H1 (cell line): Measurements from ENCODE around the gene PRKCA. TPM values are rescaled to one million over a fixed set of nuclear protein-coding genes. Genes with fewer than 3 reads are reported as not detected.

ENCODE experiments used
- CTCF ChIA-PET: fragments of 300-600 bp; sonication (Branson Sonifier 250); formaldehyde crosslinking; loops from one replicate; lab custom pipeline; 2021; ENCODE audit not compliant: partially characterized antibody; lab: Charles Lee
- POLR2A ChIA-PET: fragments of 300-600 bp; sonication (Branson Sonifier 250); formaldehyde crosslinking; loops from one replicate; lab custom pipeline; 2021; ENCODE audit warnings: inconsistent platforms; ENCODE audit not compliant: partially characterized antibody; lab: Charles Lee
- DNase-seq, 2 experiments: peaks; one replicate each; pipeline versions ENCODE4 v3.0.0 to v3.0.0-alpha.2; 2010 to 2022; ENCODE audit warnings: low spot score in 2 of 2, low read depth in 1 of 2, mixed read lengths in 1 of 2
- FAIRE-seq: peaks from 2 replicates; lab custom pipeline; 2011; peaks lifted over from hg19 to GRCh38; lab: Jason Lieb, UNC
- H2AFZ ChIP-seq: 2 replicates; pipeline ENCODE4 v1.8.1; 2012; ENCODE audit warnings: low read length, inconsistent platforms
- H2AK5ac ChIP-seq: 2 replicates; pipeline ENCODE4 v1.6.1; 2013; ENCODE audit warnings: low read depth, low read length
- H2BK120ac ChIP-seq: replicated peaks from 2 replicates; pipeline ENCODE3; 2013; ENCODE audit warnings: low read depth, low read length, inconsistent platforms
- H2BK12ac ChIP-seq: 2 replicates; pipeline ENCODE4 v1.6.1; 2013; ENCODE audit warnings: low read depth, low read length
- H2BK15ac ChIP-seq: 2 replicates; pipeline ENCODE4 v1.6.1; 2013; ENCODE audit warnings: low read length
- H2BK20ac ChIP-seq: 2 replicates; pipeline ENCODE4 v1.6.1; 2013; ENCODE audit warnings: low read length
- H2BK5ac ChIP-seq: 2 replicates; pipeline ENCODE4 v1.6.1; 2013; ENCODE audit warnings: low read depth, low read length
- H3K14ac ChIP-seq: 2 replicates; pipeline ENCODE4 v1.6.1; 2013; ENCODE audit warnings: inconsistent platforms; ENCODE audit not compliant: insufficient read length
- H3K18ac ChIP-seq: 2 replicates; pipeline ENCODE4 v1.6.1; 2013; ENCODE audit warnings: low read length; ENCODE audit errors: extremely low read depth
- H3K23ac ChIP-seq: 2 replicates; pipeline ENCODE4 v1.6.1; 2013; ENCODE audit warnings: inconsistent platforms; ENCODE audit not compliant: insufficient read length
- H3K23me2 ChIP-seq: 2 replicates; pipeline ENCODE4 v1.6.1; 2013; ENCODE audit warnings: low read depth, low read length
- H3K27ac ChIP-seq: 2 replicates; pipeline ENCODE4 v1.6.1; 2011; ENCODE audit warnings: low read depth, low read length, inconsistent platforms
- H3K27me3 ChIP-seq, 4 experiments: replicated peaks in 1 of 4; 1 replicate in 1 of 4; 2 replicates in 3 of 4; pipeline versions ENCODE4 v1.6.1 to v1.8.1; 2011 to 2013; ENCODE audit warnings: low read length in 3 of 4, mild to moderate bottlenecking in 3 of 4, inconsistent platforms in 2 of 4, mixed read lengths in 2 of 4, moderate library complexity in 1 of 4; ENCODE audit not compliant: control insufficient read depth in 3 of 4, insufficient read depth in 3 of 4; ENCODE audit errors: extremely low read depth in 1 of 4
- H3K36me3 ChIP-seq, 4 experiments: 2 replicates each; pipeline versions ENCODE4 v1.6.1 to v1.8.1; 2011 to 2013; ENCODE audit warnings: mild to moderate bottlenecking in 4 of 4, low read length in 3 of 4, moderate library complexity in 2 of 4, control low read depth in 1 of 4, inconsistent platforms in 1 of 4; ENCODE audit not compliant: insufficient read depth in 4 of 4, control insufficient read depth in 2 of 4
- H3K4ac ChIP-seq: replicated peaks from 2 replicates; pipeline ENCODE3; 2013; ENCODE audit warnings: low read length, low read depth, mixed read lengths, inconsistent platforms; ENCODE audit not compliant: insufficient read length
- H3K4me1 ChIP-seq, 4 experiments: replicated peaks in 1 of 4; 1 replicate in 1 of 4; 2 replicates in 3 of 4; pipeline versions ENCODE4 v1.6.1 to v1.8.1; 2011 to 2013; ENCODE audit warnings: low read length in 3 of 4, inconsistent platforms in 2 of 4, mixed read lengths in 1 of 4; ENCODE audit not compliant: insufficient read depth in 4 of 4, control insufficient read depth in 3 of 4
- H3K4me2 ChIP-seq, 2 experiments: 2 replicates each; pipeline versions ENCODE4 v1.6.1 to v1.8.1; 2011 to 2013; ENCODE audit warnings: low read depth in 2 of 2, low read length in 2 of 2, control low read depth in 1 of 2, inconsistent platforms in 1 of 2, mild to moderate bottlenecking in 1 of 2; ENCODE audit not compliant: insufficient read depth in 1 of 2
- H3K4me3 ChIP-seq, 4 experiments: fragments of 200-600, 300-600 bp in 1 of 4; sonication (generic), shearing (Covaris generic), sonication (Bioruptor Twin) in 1 of 4; 2 replicates each; pipeline versions ENCODE4 v1.5.1 to v1.8.1; 2011 to 2016; ENCODE audit warnings: low read length in 4 of 4, low read depth in 3 of 4, control low read depth in 2 of 4, inconsistent platforms in 2 of 4, mild to moderate bottlenecking in 2 of 4, mixed read lengths in 1 of 4, moderate library complexity in 1 of 4; ENCODE audit not compliant: insufficient read depth in 2 of 4; ENCODE audit errors: extremely low read depth in 1 of 4
- H3K56ac ChIP-seq: replicated peaks from 2 replicates; pipeline ENCODE3; 2013; ENCODE audit warnings: low read depth, mild to moderate bottlenecking, mixed read lengths, low read length, inconsistent platforms; ENCODE audit not compliant: insufficient read length
- H3K79me1 ChIP-seq: 2 replicates; pipeline ENCODE4 v1.6.1; 2013; ENCODE audit warnings: low read depth, low read length, control low read depth
- H3K79me2 ChIP-seq, 2 experiments: 2 replicates each; pipeline versions ENCODE4 v1.6.1 to v1.8.1; 2012 to 2013; ENCODE audit warnings: low read length in 2 of 2, mild to moderate bottlenecking in 2 of 2, inconsistent platforms in 1 of 2; ENCODE audit not compliant: insufficient read depth in 2 of 2, control insufficient read depth in 1 of 2
- H3K9ac ChIP-seq, 4 experiments: replicated peaks in 1 of 4; 1 replicate in 1 of 4; 2 replicates in 3 of 4; pipeline versions ENCODE4 v1.6.1 to v1.8.1; 2011 to 2013; ENCODE audit warnings: low read depth in 3 of 4, low read length in 3 of 4, control low read depth in 2 of 4, mild to moderate bottlenecking in 2 of 4, moderate library complexity in 2 of 4, inconsistent platforms in 1 of 4; ENCODE audit errors: extremely low read depth in 1 of 4
- H3K9me3 ChIP-seq, 2 experiments: 2 replicates each; pipeline versions ENCODE4 v1.6.1 to v1.8.1; 2012 to 2013; ENCODE audit warnings: mild to moderate bottlenecking in 2 of 2, moderate library complexity in 2 of 2, control low read depth in 1 of 2, inconsistent platforms in 1 of 2, low read depth in 1 of 2, low read length in 1 of 2, mixed read lengths in 1 of 2; ENCODE audit not compliant: insufficient read depth in 2 of 2
- H4K20me1 ChIP-seq, 2 experiments: replicated peaks in 1 of 2; 2 replicates each; pipeline versions ENCODE3 to v1.8.1; 2011 to 2013; ENCODE audit warnings: inconsistent platforms in 2 of 2, low read length in 2 of 2, mild to moderate bottlenecking in 1 of 2; ENCODE audit not compliant: insufficient read depth in 2 of 2, control insufficient read depth in 1 of 2
- H4K5ac ChIP-seq: 2 replicates; pipeline ENCODE4 v1.6.1; 2013; ENCODE audit warnings: low read length, low read depth, mixed read lengths, inconsistent platforms; ENCODE audit not compliant: insufficient read length
- H4K8ac ChIP-seq: 2 replicates; pipeline ENCODE4 v1.8.0; 2013; ENCODE audit warnings: mild to moderate bottlenecking, moderate library complexity, low read length, inconsistent platforms; ENCODE audit not compliant: insufficient read depth; ENCODE audit errors: extremely low read depth
- H4K91ac ChIP-seq: replicated peaks from 2 replicates; pipeline ENCODE3; 2013; ENCODE audit warnings: low read length, mixed read lengths, inconsistent platforms; ENCODE audit not compliant: insufficient read length
- CREB1 ChIP-seq: IDR thresholded peaks from 2 replicates; pipeline ENCODE4 v1.6.1; 2012; ENCODE audit warnings: inconsistent platforms
- EZH2 ChIP-seq: fragments of 200-600 bp; sonication (generic); IDR thresholded peaks from 2 replicates; pipeline ENCODE4 v1.7.1; 2012; ENCODE audit warnings: low read depth, mild to moderate bottlenecking, moderate library complexity, low read length, inconsistent platforms; ENCODE audit not compliant: severe bottlenecking
- KDM1A ChIP-seq: fragments of 200-600, 300-600 bp; sonication (generic); IDR thresholded peaks from 2 replicates; pipeline ENCODE4 v1.7.1; 2016; ENCODE audit warnings: mild to moderate bottlenecking, low read length, borderline replicate concordance
- RAD21 ChIP-seq, 2 experiments: IDR thresholded peaks in 1 of 2; conservative IDR thresholded peaks in 1 of 2; 2 replicates each; pipeline ENCODE4 v1.6.1; 2011; ENCODE audit warnings: low read depth in 2 of 2, low read length in 2 of 2, improper control_type of control experiment in 1 of 2, inconsistent platforms in 1 of 2, mild to moderate bottlenecking in 1 of 2, moderate library complexity in 1 of 2
- SAP30 ChIP-seq: fragments of 300-600 bp; sonication (generic); IDR thresholded peaks from 2 replicates; pipeline ENCODE4 v1.7.1; 2012; ENCODE audit warnings: low read length, moderate library complexity, mild to moderate bottlenecking, inconsistent platforms; ENCODE audit not compliant: insufficient read depth, insufficient replicate concordance
- SIRT6 ChIP-seq: IDR thresholded peaks from one replicate; pipeline ENCODE4 v1.7.1; 2012; ENCODE audit warnings: low read length, inconsistent platforms
- SUZ12 ChIP-seq: fragments of 200-600 bp; sonication (generic); IDR thresholded peaks from 2 replicates; pipeline ENCODE4 v1.6.1; 2012; ENCODE audit warnings: mild to moderate bottlenecking, inconsistent platforms, low read length, moderate library complexity, mixed read lengths
- YY1 ChIP-seq: IDR thresholded peaks from 2 replicates; pipeline ENCODE4 v1.6.1; 2011; ENCODE audit warnings: low read depth, mild to moderate bottlenecking, low read length
- WGBS, 2 experiments: shearing (Covaris generic) in 1 of 2; methylation state at CpG; one replicate each; pipeline versions ENCODE4 v1.1.6 to v1.1.7; 2013 to 2015; ENCODE audit warnings: low lambda C conversion rate in 2 of 2, mixed read lengths in 2 of 2, inconsistent platforms in 1 of 2, low coverage in 1 of 2, missing lambda C conversion rate in 1 of 2; ENCODE audit not compliant: insufficient replicate concordance in 2 of 2, insufficient coverage in 1 of 2, insufficient read length in 1 of 2; ENCODE audit errors: extremely low coverage in 1 of 2, missing lambda C conversion rate in 1 of 2; 5-methylcytosine and 5-hydroxymethylcytosine counted together
- polyA plus RNA-seq, 7 experiments: library from polyadenylated mRNA; depleted of rRNA in 3 of 7; stranded (reverse) in 5 of 7; unstranded in 2 of 7; fragments of >200 nt in 5 of 7; fragments of 200-250 nt in 2 of 7; gene quantifications; 1 replicate in 5 of 7; 2 replicates in 1 of 7; 4 replicates in 1 of 7; pipeline versions ENCODE4 v1.2.1 to v1.2.3, GENCODE V29; 2011 to 2013; ENCODE audit warnings: missing spikeins in 2 of 7, mixed read lengths in 2 of 7
- total RNA-seq: library from RNA; stranded (reverse); fragmentation: NEBNext Ultra II Directional; extraction: Animal tissue kit (Norgen Biotek cat#: 25700); gene quantifications from 2 replicates; pipeline ENCODE4 v1.2.1, GENCODE V29; 2021
- TF ChIP-seq, protein P1 (sequence below): IDR thresholded peaks from 2 replicates; pipeline ENCODE4 v1.6.1; 2012; ENCODE audit warnings: low read length, inconsistent platforms

PRKCA gene
- total and polyA plus RNA-seq, 2 of the 8 experiments (the other 6 are each of a cell fraction or from before 2014, with no cell fraction given) = 5.8 to 17.8 TPM

DNA sequence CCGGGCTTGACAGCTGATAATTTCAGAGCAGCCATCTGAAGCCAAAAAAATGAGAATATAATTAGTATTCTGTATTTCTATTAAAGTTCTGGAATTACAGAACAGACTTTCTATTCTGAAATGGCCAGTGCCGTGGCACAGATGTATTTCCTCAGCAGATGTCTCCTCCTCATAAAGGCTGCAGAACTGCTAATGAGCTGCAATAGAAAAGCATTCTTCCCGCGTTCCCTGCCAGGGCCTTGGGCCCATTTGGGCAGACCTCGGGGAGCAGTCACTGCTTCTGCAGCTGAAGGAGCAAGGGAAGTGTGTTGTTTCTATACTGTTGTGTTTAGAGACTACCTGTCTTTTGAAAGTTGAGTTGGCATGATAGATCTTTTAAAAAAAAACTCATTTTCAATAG lies 379.9 kb downstream of the PRKCA start:
- H3K27me3 ChIP-seq = no peaks in the 10 kb centered on the region
- H4K8ac ChIP-seq = no peak overlapping the region
- no peak overlapping the region for H2AK5ac ChIP-seq
- H2BK15ac ChIP-seq = no peak overlapping the region
- no peak overlapping the region for H3K4ac ChIP-seq
- H3K36me3 ChIP-seq = no peaks in the 10 kb centered on the region
- 87% methylated on average over 5 of the region's 5 CpGs; no CpG with 5 or more reads in 1 of the 2 experiments for WGBS, 2 experiments
- H2BK120ac ChIP-seq = no peak overlapping the region
- H2BK20ac ChIP-seq = no peak overlapping the region
- H4K5ac ChIP-seq = no peak overlapping the region
- CTCF ChIA-PET = no interaction called here
- H3K79me2 ChIP-seq = no peaks in the 10 kb centered on the region
- H3K9ac ChIP-seq = no peak overlapping the region
- no peak overlapping the region for H3K27ac ChIP-seq
- H2BK5ac ChIP-seq = no peak overlapping the region
- no peaks in the 10 kb centered on the region for H3K79me1 ChIP-seq
- no peak overlapping the region for H3K56ac ChIP-seq
- no peak overlapping the region for H2BK12ac ChIP-seq
- no peaks in the 10 kb centered on the region for H4K20me1 ChIP-seq
- no peak overlapping the region for H3K14ac ChIP-seq
- peaks cover 0 to 3% (median 1%) of the 10 kb centered on the region in 4 experiments; a peak in 1 of 7 replicates for H3K4me1 ChIP-seq
- H3K4me2 ChIP-seq = no peak overlapping the region
- H4K91ac ChIP-seq = no peak overlapping the region
- no peak overlapping the region for H3K23ac ChIP-seq
- H3K4me3 ChIP-seq = no peak overlapping the region
- H2AFZ ChIP-seq = no peak overlapping the region
- no peaks in the 10 kb centered on the region; the same call in 1 of the 2 replicates for H3K23me2 ChIP-seq
- peaks cover 0 to 3% of the 10 kb centered on the region in 2 experiments; a peak in 2 of 4 replicates for H3K9me3 ChIP-seq
- DNase-seq (no peak), FAIRE-seq (no peak)
- no peak overlapping the region for H3K18ac ChIP-seq
- POLR2A ChIA-PET = no interaction called here
- TF ChIP-seq SUZ12 (no peak), CREB1 (no peak), RAD21 (IDR thresholded peaks at IDR 0.05 in 1 of 2, conservative IDR thresholded peaks at IDR 0.05 in 1 of 2; ENCODE audit: low read depth in 2 of 2, low read length in 2 of 2) (no peak), YY1 (no peak), SAP30 (no peak), KDM1A (no peak), SIRT6 (no peak), EZH2 (no peak)
- TF ChIP-seq, protein P1, sequence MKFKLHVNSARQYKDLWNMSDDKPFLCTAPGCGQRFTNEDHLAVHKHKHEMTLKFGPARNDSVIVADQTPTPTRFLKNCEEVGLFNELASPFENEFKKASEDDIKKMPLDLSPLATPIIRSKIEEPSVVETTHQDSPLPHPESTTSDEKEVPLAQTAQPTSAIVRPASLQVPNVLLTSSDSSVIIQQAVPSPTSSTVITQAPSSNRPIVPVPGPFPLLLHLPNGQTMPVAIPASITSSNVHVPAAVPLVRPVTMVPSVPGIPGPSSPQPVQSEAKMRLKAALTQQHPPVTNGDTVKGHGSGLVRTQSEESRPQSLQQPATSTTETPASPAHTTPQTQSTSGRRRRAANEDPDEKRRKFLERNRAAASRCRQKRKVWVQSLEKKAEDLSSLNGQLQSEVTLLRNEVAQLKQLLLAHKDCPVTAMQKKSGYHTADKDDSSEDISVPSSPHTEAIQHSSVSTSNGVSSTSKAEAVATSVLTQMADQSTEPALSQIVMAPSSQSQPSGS = no peak
